Liver (tissue), 9 donors: ENCODE measurements around the gene GPATCH3. TPM values are rescaled to one million over a fixed set of nuclear protein-coding genes. Genes with fewer than 3 reads are reported as not detected.

Experiments used
- DNase-seq: peaks from one replicate; pipeline ENCODE4 v3.0.0-alpha.2; 2017; ENCODE audit warnings: low spot score
- H3K27ac ChIP-seq, 2 donors: one replicate each; pipeline ENCODE4 v1.7.0; 2013; ENCODE audit warnings: inconsistent platforms in 2 of 2, low read length in 2 of 2, control low read depth in 1 of 2, low read depth in 1 of 2, mild to moderate bottlenecking in 1 of 2
- H3K27me3 ChIP-seq, 4 donors: one replicate each; pipeline versions ENCODE4 v1.6.1 to v1.7.0; 2013; ENCODE audit warnings: low read length in 3 of 4, inconsistent platforms in 1 of 4, mild to moderate bottlenecking in 1 of 4, moderate library complexity in 1 of 4; ENCODE audit not compliant: control insufficient read depth in 4 of 4, insufficient read depth in 4 of 4
- H3K36me3 ChIP-seq, 4 donors: one replicate each; pipeline versions ENCODE4 v1.6.1 to v1.7.0; 2013; ENCODE audit warnings: low read length in 3 of 4, mild to moderate bottlenecking in 3 of 4, low read depth in 1 of 4, moderate library complexity in 1 of 4; ENCODE audit not compliant: control insufficient read depth in 4 of 4, insufficient read depth in 3 of 4
- H3K4me1 ChIP-seq, 4 donors: one replicate each; pipeline versions ENCODE4 v1.6.1 to v1.7.0; 2013; ENCODE audit warnings: low read length in 3 of 4, mild to moderate bottlenecking in 3 of 4, moderate library complexity in 1 of 4; ENCODE audit not compliant: control insufficient read depth in 4 of 4, insufficient read depth in 4 of 4
- H3K4me3 ChIP-seq, 3 donors: one replicate each; pipeline versions ENCODE4 v1.6.1 to v1.7.0; 2013; ENCODE audit warnings: low read length in 3 of 3, control low read depth in 1 of 3, low read depth in 1 of 3, mild to moderate bottlenecking in 1 of 3
- H3K9ac ChIP-seq, 2 donors: one replicate each; pipeline ENCODE4 v1.7.0; 2013; ENCODE audit warnings: low read length in 2 of 2, mild to moderate bottlenecking in 2 of 2, moderate library complexity in 2 of 2, control low read depth in 1 of 2, low read depth in 1 of 2
- H3K9me3 ChIP-seq, 4 donors: one replicate each; pipeline versions ENCODE4 v1.6.1 to v1.7.0; 2013; ENCODE audit warnings: low read length in 3 of 4; ENCODE audit not compliant: control insufficient read depth in 4 of 4
- ATF3 ChIP-seq: IDR thresholded peaks from 2 replicates; pipeline ENCODE4 v1.6.1; 2016; ENCODE audit warnings: antibody characterized with exemption
- FOXA1 ChIP-seq: IDR thresholded peaks from 2 replicates; pipeline ENCODE4 v1.6.1; 2016; ENCODE audit warnings: antibody characterized with exemption
- FOXA2 ChIP-seq: IDR thresholded peaks from 2 replicates; pipeline ENCODE4 v1.6.1; 2016; ENCODE audit warnings: antibody characterized with exemption
- GABPA ChIP-seq, 2 donors: IDR thresholded peaks in 1 of 2; conservative IDR thresholded peaks in 1 of 2; 2 replicates each; pipeline ENCODE4 v1.6.1; 2016; ENCODE audit warnings: antibody characterized with exemption in 2 of 2, mild to moderate bottlenecking in 1 of 2, moderate library complexity in 1 of 2
- HNF4A ChIP-seq, 2 donors: conservative IDR thresholded peaks; 2 replicates each; pipeline ENCODE4 v1.6.1; 2016; ENCODE audit warnings: antibody characterized with exemption in 2 of 2, mild to moderate bottlenecking in 2 of 2
- HNF4G ChIP-seq: IDR thresholded peaks from 2 replicates; pipeline ENCODE4 v1.6.1; 2016; ENCODE audit warnings: antibody characterized with exemption
- JUND ChIP-seq, 2 donors: IDR thresholded peaks; 2 replicates each; pipeline ENCODE4 v1.6.1; 2016; ENCODE audit warnings: antibody characterized with exemption in 2 of 2
- MAX ChIP-seq: IDR thresholded peaks from 2 replicates; pipeline ENCODE4 v1.6.1; 2016; ENCODE audit warnings: antibody characterized with exemption
- NR2F2 ChIP-seq: IDR thresholded peaks from 2 replicates; pipeline ENCODE4 v1.6.1; 2016; ENCODE audit warnings: antibody characterized with exemption
- RAD21 ChIP-seq, 2 donors: IDR thresholded peaks; 2 replicates each; pipeline ENCODE4 v1.6.1; 2016; ENCODE audit warnings: antibody characterized with exemption in 2 of 2, mild to moderate bottlenecking in 2 of 2
- RXRA ChIP-seq, 2 donors: IDR thresholded peaks; 2 replicates each; pipeline ENCODE4 v1.6.1; 2017 to 2018; ENCODE audit warnings: antibody characterized with exemption in 2 of 2, mild to moderate bottlenecking in 1 of 2
- SP1 ChIP-seq: IDR thresholded peaks from 2 replicates; pipeline ENCODE4 v1.6.1; 2018; ENCODE audit warnings: antibody characterized with exemption, mild to moderate bottlenecking
- YY1 ChIP-seq: IDR thresholded peaks from 2 replicates; pipeline ENCODE4 v1.6.1; 2016; ENCODE audit warnings: antibody characterized with exemption, mild to moderate bottlenecking
- ZBTB33 ChIP-seq: IDR thresholded peaks from 2 replicates; pipeline ENCODE4 v1.6.1; 2016; ENCODE audit warnings: antibody characterized with exemption
- WGBS: extraction: QIAGEN DNeasy Blood & Tissue Kit; methylation state at CpG from one replicate; pipeline ENCODE4 v1.1.7; 2013; 5-methylcytosine and 5-hydroxymethylcytosine counted together
- polyA plus RNA-seq, 2 donors: library from polyadenylated mRNA; stranded (reverse) in 1 of 2; unstranded in 1 of 2; fragments of 200-250 nt in 1 of 2; fragments of >200 nt in 1 of 2; fragmentation: Nextera tagmentation in 1 of 2; extraction: Ambion mirVana in 1 of 2; gene quantifications; one replicate each; pipeline versions ENCODE4 v1.2.1 to v1.2.3, GENCODE V29; 2013 to 2015
- total RNA-seq, 2 donors: library from RNA; depleted of rRNA; stranded (reverse); fragments of >200 nt; gene quantifications; one replicate each; pipeline ENCODE4 v1.2.3, GENCODE V29; 2014
- TF ChIP-seq, protein P1 (sequence below): fragments of 150-350 bp; IDR thresholded peaks from 2 replicates; pipeline ENCODE4 v1.5.1; 2017; ENCODE audit warnings: improper control_type of control experiment, low read depth, low read length; ENCODE audit not compliant: missing input control
- TF ChIP-seq, protein P2 (sequence below): IDR thresholded peaks from 2 replicates; pipeline ENCODE4 v1.6.1; 2016; ENCODE audit warnings: antibody characterized with exemption, mild to moderate bottlenecking
- donor health status: healthy.
- donor health status: healthy.
- donor health status: healthy.
- donor health status: healthy.
- donor health status: healthy.

The GPATCH3 gene
- total and polyA plus RNA-seq, 4 donors = 5.8 to 6.3 (median 6.2) TPM

GRCh38 chr1:26856181-26856580, 44.1 kb downstream of the GPATCH3 start:
- H3K4me3 ChIP-seq = no peak overlapping the region
- TF ChIP-seq, protein P1, sequence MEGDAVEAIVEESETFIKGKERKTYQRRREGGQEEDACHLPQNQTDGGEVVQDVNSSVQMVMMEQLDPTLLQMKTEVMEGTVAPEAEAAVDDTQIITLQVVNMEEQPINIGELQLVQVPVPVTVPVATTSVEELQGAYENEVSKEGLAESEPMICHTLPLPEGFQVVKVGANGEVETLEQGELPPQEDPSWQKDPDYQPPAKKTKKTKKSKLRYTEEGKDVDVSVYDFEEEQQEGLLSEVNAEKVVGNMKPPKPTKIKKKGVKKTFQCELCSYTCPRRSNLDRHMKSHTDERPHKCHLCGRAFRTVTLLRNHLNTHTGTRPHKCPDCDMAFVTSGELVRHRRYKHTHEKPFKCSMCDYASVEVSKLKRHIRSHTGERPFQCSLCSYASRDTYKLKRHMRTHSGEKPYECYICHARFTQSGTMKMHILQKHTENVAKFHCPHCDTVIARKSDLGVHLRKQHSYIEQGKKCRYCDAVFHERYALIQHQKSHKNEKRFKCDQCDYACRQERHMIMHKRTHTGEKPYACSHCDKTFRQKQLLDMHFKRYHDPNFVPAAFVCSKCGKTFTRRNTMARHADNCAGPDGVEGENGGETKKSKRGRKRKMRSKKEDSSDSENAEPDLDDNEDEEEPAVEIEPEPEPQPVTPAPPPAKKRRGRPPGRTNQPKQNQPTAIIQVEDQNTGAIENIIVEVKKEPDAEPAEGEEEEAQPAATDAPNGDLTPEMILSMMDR = no peak
- TF ChIP-seq JUND (IDR thresholded peaks at IDR 0.05) (no peak), RAD21 (IDR thresholded peaks at IDR 0.05) (no peak), HNF4A (conservative IDR thresholded peaks at IDR 0.05) (no peak), ATF3 (no peak), RXRA (IDR thresholded peaks at IDR 0.05) (no peak), FOXA1 (no peak), HNF4G (no peak), ZBTB33 (no peak), SP1 (no peak), MAX (no peak), NR2F2 (no peak)
- no peak overlapping the region for H3K9ac ChIP-seq
- H3K9me3 ChIP-seq = no peaks in the 10 kb centered on the region
- H3K27ac ChIP-seq = no peak overlapping the region
- no peaks in the 10 kb centered on the region for H3K27me3 ChIP-seq
- 96% methylated on average over 11 of the region's 11 CpGs for WGBS
- no peak for DNase-seq
- H3K4me1 ChIP-seq = no peaks in the 10 kb centered on the region
- H3K36me3 ChIP-seq = peaks cover 4 to 44% (median 24%) of the 10 kb centered on the region in 4 donors

DNA sequence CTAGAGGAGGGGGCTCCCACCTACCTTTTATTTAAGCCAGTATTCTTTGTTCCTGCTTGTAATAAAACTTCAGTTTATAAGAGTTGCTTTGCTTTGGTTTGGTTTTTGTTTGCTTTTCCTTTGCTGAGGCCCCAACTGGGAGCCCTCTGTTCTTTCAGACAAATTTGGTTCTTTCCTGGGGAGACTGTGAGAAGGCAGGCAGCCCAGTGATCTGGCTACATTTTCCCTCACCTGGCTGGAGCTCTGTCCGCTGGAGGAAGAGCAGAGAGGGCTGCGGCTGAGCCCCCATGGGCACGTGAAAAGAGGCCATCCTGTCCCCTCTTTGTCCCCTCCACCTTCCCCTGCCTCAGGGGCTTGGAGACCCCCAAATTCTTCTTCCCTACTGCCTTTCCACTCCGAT, 44.6 kb downstream of the GPATCH3 start:
- no peaks in the 10 kb centered on the region for H3K4me1 ChIP-seq
- H3K36me3 ChIP-seq = peaks cover 4 to 50% (median 29%) of the 10 kb centered on the region in 4 donors
- H3K27me3 ChIP-seq = no peaks in the 10 kb centered on the region
- DNase-seq = no peak
- H3K27ac ChIP-seq = no peak overlapping the region
- H3K9ac ChIP-seq = no peak overlapping the region
- TF ChIP-seq FOXA2 (no peak), ATF3 (no peak), RXRA (IDR thresholded peaks at IDR 0.05) (no peak), FOXA1 (no peak), HNF4A (conservative IDR thresholded peaks at IDR 0.05) (no peak), GABPA (IDR thresholded peaks at IDR 0.05 in 1 of 2, conservative IDR thresholded peaks at IDR 0.05 in 1 of 2) (no peak), HNF4G (no peak), JUND (IDR thresholded peaks at IDR 0.05) (no peak), YY1 (no peak), RAD21 (IDR thresholded peaks at IDR 0.05) (no peak)
- TF ChIP-seq, protein P1 = no peak
- TF ChIP-seq, protein P2, sequence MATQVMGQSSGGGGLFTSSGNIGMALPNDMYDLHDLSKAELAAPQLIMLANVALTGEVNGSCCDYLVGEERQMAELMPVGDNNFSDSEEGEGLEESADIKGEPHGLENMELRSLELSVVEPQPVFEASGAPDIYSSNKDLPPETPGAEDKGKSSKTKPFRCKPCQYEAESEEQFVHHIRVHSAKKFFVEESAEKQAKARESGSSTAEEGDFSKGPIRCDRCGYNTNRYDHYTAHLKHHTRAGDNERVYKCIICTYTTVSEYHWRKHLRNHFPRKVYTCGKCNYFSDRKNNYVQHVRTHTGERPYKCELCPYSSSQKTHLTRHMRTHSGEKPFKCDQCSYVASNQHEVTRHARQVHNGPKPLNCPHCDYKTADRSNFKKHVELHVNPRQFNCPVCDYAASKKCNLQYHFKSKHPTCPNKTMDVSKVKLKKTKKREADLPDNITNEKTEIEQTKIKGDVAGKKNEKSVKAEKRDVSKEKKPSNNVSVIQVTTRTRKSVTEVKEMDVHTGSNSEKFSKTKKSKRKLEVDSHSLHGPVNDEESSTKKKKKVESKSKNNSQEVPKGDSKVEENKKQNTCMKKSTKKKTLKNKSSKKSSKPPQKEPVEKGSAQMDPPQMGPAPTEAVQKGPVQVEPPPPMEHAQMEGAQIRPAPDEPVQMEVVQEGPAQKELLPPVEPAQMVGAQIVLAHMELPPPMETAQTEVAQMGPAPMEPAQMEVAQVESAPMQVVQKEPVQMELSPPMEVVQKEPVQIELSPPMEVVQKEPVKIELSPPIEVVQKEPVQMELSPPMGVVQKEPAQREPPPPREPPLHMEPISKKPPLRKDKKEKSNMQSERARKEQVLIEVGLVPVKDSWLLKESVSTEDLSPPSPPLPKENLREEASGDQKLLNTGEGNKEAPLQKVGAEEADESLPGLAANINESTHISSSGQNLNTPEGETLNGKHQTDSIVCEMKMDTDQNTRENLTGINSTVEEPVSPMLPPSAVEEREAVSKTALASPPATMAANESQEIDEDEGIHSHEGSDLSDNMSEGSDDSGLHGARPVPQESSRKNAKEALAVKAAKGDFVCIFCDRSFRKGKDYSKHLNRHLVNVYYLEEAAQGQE = no peak
- no peak overlapping the region for H3K4me3 ChIP-seq
- H3K9me3 ChIP-seq = no peaks in the 10 kb centered on the region
- 94% methylated on average over 4 of the region's 4 CpGs for WGBS
